HEK293 (cell line): ENCODE measurements around the gene OR8D2.

Source experiments
- CTCF ChIA-PET: fragments of 350-600 bp; formaldehyde crosslinking; extraction: SDS; loops from one replicate; lab custom pipeline; 2021; ENCODE audit warnings: antibody characterized with exemption; lab: Yijun Ruan, JAX
- POLR2A ChIA-PET: fragments of 300-600 bp; formaldehyde crosslinking; extraction: SDS; loops from one replicate; lab custom pipeline; 2020; ENCODE audit warnings: antibody characterized with exemption, inconsistent platforms; lab: Yijun Ruan, JAX
- H3K27ac ChIP-seq: fragments of 200-500 bp; sonication (Bioruptor generic); 2 replicates; pipeline ENCODE4 v1.5.1; 2014; ENCODE audit warnings: low read depth, low read length, control low read depth, inconsistent platforms; ENCODE audit errors: extremely low read depth
- H3K36me3 ChIP-seq, 2 experiments: fragments of 200-500 bp in 1 of 2; sonication (Bioruptor generic) in 1 of 2; 1 replicate in 1 of 2; 2 replicates in 1 of 2; pipeline ENCODE4 v1.5.1; 2014 to 2017; ENCODE audit warnings: inconsistent platforms in 2 of 2, low read length in 2 of 2; ENCODE audit not compliant: control insufficient read depth in 2 of 2, insufficient read depth in 1 of 2
- H3K4me1 ChIP-seq: fragments of 200-500 bp; sonication (Bioruptor generic); 2 replicates; pipeline ENCODE4 v1.5.1; 2014; ENCODE audit warnings: mild to moderate bottlenecking, low read length, inconsistent platforms; ENCODE audit not compliant: control insufficient read depth, insufficient read depth
- H3K4me3 ChIP-seq: 2 replicates; pipeline ENCODE4 v1.5.1; 2011; ENCODE audit warnings: low read depth, mild to moderate bottlenecking, control low read depth, low read length, moderate library complexity
- H3K9me3 ChIP-seq: fragments of 200-500 bp; sonication (Bioruptor generic); 2 replicates; pipeline ENCODE4 v1.5.1; 2014; ENCODE audit warnings: low read depth, low read length, inconsistent platforms; ENCODE audit not compliant: control insufficient read depth, insufficient read depth
- GFI1B ChIP-seq: fragments of 450-650 bp; formaldehyde crosslinking; IDR thresholded peaks from 2 replicates; pipeline ENCODE4 v1.5.1; 2016; ENCODE audit warnings: missing biosample characterization, missing genetic modification characterization
- PRDM1 ChIP-seq: fragments of 450-650 bp; formaldehyde crosslinking; IDR thresholded peaks from 2 replicates; pipeline ENCODE4; 2016; ENCODE audit warnings: missing biosample characterization, missing genetic modification characterization
- ZFP69B ChIP-seq: fragments of 450-650 bp; formaldehyde crosslinking; IDR thresholded peaks from 2 replicates; pipeline ENCODE4 v1.5.1; 2016; ENCODE audit warnings: missing biosample characterization, missing genetic modification characterization
- ZIC2 ChIP-seq: fragments of 450-650 bp; formaldehyde crosslinking; IDR thresholded peaks from 2 replicates; pipeline ENCODE4 v1.5.1; 2016; ENCODE audit warnings: missing biosample characterization, missing genetic modification characterization
- ZNF133 ChIP-seq: fragments of 450-650 bp; formaldehyde crosslinking; IDR thresholded peaks from 2 replicates; pipeline ENCODE4 v1.5.1; 2016; ENCODE audit warnings: missing biosample characterization, missing genetic modification characterization
- ZNF146 ChIP-seq: fragments of 450-650 bp; formaldehyde crosslinking; IDR thresholded peaks from 2 replicates; pipeline ENCODE4 v1.5.1; 2016; ENCODE audit warnings: missing biosample characterization, missing genetic modification characterization
- ZNF211 ChIP-seq: fragments of 450-650 bp; formaldehyde crosslinking; IDR thresholded peaks from 2 replicates; pipeline ENCODE4 v1.5.1; 2016; ENCODE audit warnings: low read depth, missing biosample characterization, missing genetic modification characterization
- ZNF221 ChIP-seq: fragments of 450-650 bp; formaldehyde crosslinking; IDR thresholded peaks from 2 replicates; pipeline ENCODE4 v1.5.1; 2017; ENCODE audit warnings: missing biosample characterization, missing genetic modification characterization, borderline replicate concordance
- ZNF223 ChIP-seq: fragments of 450-650 bp; formaldehyde crosslinking; IDR thresholded peaks from 2 replicates; pipeline ENCODE4 v1.5.1; 2016; ENCODE audit warnings: missing biosample characterization, missing genetic modification characterization
- ZNF335 ChIP-seq: fragments of 450-650 bp; formaldehyde crosslinking; conservative IDR thresholded peaks from 2 replicates; pipeline ENCODE4 v1.5.1; 2016; ENCODE audit warnings: missing biosample characterization, missing genetic modification characterization
- ZNF501 ChIP-seq: fragments of 450-650 bp; formaldehyde crosslinking; IDR thresholded peaks from 2 replicates; pipeline ENCODE4 v1.5.1; 2016; ENCODE audit warnings: missing biosample characterization, missing genetic modification characterization
- ZNF530 ChIP-seq: fragments of 450-650 bp; formaldehyde crosslinking; IDR thresholded peaks from 2 replicates; pipeline ENCODE4 v1.5.1; 2016; ENCODE audit warnings: low read depth, missing biosample characterization, missing genetic modification characterization
- ZNF624 ChIP-seq: fragments of 450-650 bp; formaldehyde crosslinking; IDR thresholded peaks from 2 replicates; pipeline ENCODE4 v1.5.1; 2017; ENCODE audit warnings: missing biosample characterization, missing genetic modification characterization
- ZNF660 ChIP-seq: fragments of 450-650 bp; IDR thresholded peaks from 2 replicates; pipeline ENCODE4 v1.5.1; 2018; ENCODE audit warnings: missing biosample characterization, mild to moderate bottlenecking, missing genetic modification characterization
- ZNF670 ChIP-seq: fragments of 450-650 bp; formaldehyde crosslinking; IDR thresholded peaks from 2 replicates; pipeline ENCODE4 v1.5.1; 2016; ENCODE audit warnings: missing biosample characterization, missing genetic modification characterization, low read depth
- ZNF768 ChIP-seq: fragments of 450-650 bp; formaldehyde crosslinking; IDR thresholded peaks from 2 replicates; pipeline ENCODE4 v1.5.1; 2018; ENCODE audit warnings: missing biosample characterization, mild to moderate bottlenecking, missing genetic modification characterization
- ZNF776 ChIP-seq: fragments of 450-650 bp; formaldehyde crosslinking; IDR thresholded peaks from 2 replicates; pipeline ENCODE4 v1.5.0; 2017; ENCODE audit warnings: missing biosample characterization, missing genetic modification characterization, borderline replicate concordance
- TF ChIP-seq, protein P1 (sequence below): fragments of 450-650 bp; formaldehyde crosslinking; IDR thresholded peaks from 2 replicates; pipeline ENCODE4 v1.5.1; 2016; ENCODE audit warnings: missing biosample characterization, missing genetic modification characterization
- TF ChIP-seq, protein P2 (sequence below): fragments of 450-650 bp; formaldehyde crosslinking; IDR thresholded peaks from 2 replicates; pipeline ENCODE4 v1.5.1; 2017; ENCODE audit warnings: missing biosample characterization, missing genetic modification characterization
- TF ChIP-seq, protein P3 (sequence below): sonication (generic); formaldehyde crosslinking; IDR thresholded peaks from 2 replicates; pipeline ENCODE4 v1.8.1; 2022; ENCODE audit warnings: mild to moderate bottlenecking, moderate library complexity, missing genetic modification reagents
- TF ChIP-seq, protein P4 (sequence below): fragments of 450-650 bp; formaldehyde crosslinking; IDR thresholded peaks from 2 replicates; pipeline ENCODE4 v1.5.1; 2016; ENCODE audit warnings: missing biosample characterization, missing genetic modification characterization
- TF ChIP-seq, protein P5 (sequence below): fragments of 450-650 bp; formaldehyde crosslinking; IDR thresholded peaks from 2 replicates; pipeline ENCODE4 v1.5.1; 2016; ENCODE audit warnings: missing biosample characterization, missing genetic modification characterization
- TF ChIP-seq, protein P6 (sequence below): fragments of 450-650 bp; formaldehyde crosslinking; IDR thresholded peaks from 2 replicates; pipeline ENCODE4 v1.5.1; 2016; ENCODE audit warnings: missing biosample characterization, missing genetic modification characterization, borderline replicate concordance

OR8D2 gene

DNA sequence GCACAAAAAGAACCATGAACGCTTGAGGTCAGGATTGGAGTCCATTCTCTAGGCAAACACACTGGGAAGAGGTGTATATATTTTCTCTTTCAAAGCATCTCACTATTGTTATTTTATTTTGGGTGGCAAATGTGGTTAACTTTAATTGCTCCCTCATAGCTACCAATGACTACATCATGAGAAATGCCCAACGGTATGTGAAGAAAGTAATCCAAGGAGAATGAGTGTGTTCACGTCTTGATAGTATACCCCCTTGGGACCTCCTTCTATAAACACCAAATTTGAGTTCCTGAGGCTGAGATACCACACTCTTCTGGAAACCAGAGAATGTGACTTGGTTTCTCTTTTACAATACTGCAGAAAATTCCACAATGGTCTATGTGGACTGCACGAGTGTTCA lies 22.1 kb downstream of the OR8D2 start:
- Histone ChIP-seq H3K9me3 (no peaks in the 10 kb centered on the region), H3K36me3 (no peaks in the 10 kb centered on the region), H3K4me1 (no peaks in the 10 kb centered on the region), H3K4me3 (no peak overlapping the region), H3K27ac (no peak overlapping the region)
- ChIA-PET CTCF (no interaction called here), POLR2A (no interaction called here)
- TF ChIP-seq ZNF221 (tag by site-specific recombination) (no peak), ZNF768 (tag by site-specific recombination) (no peak), PRDM1 (tag by site-specific recombination) (no peak), ZNF624 (no peak), ZNF530 (tag by site-specific recombination) (no peak), ZNF335 (tag by site-specific recombination) (no peak), ZNF133 (no peak), ZNF211 (no peak), ZNF146 (tag by site-specific recombination) (no peak), ZIC2 (tag by site-specific recombination) (no peak), ZNF660 (tag by site-specific recombination) (no peak), ZNF501 (tag by site-specific recombination) (no peak), ZNF776 (tag by site-specific recombination) (no peak)
- TF ChIP-seq, protein P1, sequence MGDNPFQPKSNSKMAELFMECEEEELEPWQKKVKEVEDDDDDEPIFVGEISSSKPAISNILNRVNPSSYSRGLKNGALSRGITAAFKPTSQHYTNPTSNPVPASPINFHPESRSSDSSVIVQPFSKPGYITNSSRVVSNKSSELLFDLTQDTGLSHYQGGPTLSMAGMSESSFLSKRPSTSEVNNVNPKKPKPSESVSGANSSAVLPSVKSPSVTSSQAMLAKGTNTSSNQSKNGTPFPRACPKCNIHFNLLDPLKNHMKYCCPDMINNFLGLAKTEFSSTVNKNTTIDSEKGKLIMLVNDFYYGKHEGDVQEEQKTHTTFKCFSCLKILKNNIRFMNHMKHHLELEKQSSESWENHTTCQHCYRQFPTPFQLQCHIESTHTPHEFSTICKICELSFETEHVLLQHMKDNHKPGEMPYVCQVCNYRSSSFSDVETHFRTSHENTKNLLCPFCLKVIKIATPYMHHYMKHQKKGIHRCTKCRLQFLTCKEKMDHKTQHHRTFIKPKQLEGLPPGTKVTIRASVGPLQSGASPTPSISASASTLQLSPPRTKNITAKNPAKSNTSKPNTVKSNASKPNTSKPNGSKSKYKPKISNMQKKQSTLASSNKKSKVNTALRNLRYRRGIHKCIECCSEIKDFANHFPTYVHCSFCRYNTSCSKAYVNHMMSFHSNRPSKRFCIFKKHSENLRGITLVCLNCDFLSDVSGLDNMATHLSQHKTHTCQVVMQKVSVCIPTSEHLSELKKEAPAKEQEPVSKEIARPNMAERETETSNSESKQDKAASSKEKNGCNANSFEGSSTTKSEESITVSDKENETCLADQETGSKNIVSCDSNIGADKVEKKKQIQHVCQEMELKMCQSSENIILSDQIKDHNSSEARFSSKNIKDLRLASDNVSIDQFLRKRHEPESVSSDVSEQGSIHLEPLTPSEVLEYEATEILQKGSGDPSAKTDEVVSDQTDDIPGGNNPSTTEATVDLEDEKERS (tag by site-specific recombination), result no peak
- TF ChIP-seq, protein P2, sequence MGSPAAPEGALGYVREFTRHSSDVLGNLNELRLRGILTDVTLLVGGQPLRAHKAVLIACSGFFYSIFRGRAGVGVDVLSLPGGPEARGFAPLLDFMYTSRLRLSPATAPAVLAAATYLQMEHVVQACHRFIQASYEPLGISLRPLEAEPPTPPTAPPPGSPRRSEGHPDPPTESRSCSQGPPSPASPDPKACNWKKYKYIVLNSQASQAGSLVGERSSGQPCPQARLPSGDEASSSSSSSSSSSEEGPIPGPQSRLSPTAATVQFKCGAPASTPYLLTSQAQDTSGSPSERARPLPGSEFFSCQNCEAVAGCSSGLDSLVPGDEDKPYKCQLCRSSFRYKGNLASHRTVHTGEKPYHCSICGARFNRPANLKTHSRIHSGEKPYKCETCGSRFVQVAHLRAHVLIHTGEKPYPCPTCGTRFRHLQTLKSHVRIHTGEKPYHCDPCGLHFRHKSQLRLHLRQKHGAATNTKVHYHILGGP (tag by site-specific recombination), result no peak
- TF ChIP-seq, protein P3, sequence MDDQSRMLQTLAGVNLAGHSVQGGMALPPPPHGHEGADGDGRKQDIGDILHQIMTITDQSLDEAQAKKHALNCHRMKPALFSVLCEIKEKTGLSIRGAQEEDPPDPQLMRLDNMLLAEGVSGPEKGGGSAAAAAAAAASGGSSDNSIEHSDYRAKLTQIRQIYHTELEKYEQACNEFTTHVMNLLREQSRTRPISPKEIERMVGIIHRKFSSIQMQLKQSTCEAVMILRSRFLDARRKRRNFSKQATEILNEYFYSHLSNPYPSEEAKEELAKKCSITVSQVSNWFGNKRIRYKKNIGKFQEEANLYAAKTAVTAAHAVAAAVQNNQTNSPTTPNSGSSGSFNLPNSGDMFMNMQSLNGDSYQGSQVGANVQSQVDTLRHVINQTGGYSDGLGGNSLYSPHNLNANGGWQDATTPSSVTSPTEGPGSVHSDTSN (CRISPR knock-in tag), result no peak
- TF ChIP-seq, protein P4, sequence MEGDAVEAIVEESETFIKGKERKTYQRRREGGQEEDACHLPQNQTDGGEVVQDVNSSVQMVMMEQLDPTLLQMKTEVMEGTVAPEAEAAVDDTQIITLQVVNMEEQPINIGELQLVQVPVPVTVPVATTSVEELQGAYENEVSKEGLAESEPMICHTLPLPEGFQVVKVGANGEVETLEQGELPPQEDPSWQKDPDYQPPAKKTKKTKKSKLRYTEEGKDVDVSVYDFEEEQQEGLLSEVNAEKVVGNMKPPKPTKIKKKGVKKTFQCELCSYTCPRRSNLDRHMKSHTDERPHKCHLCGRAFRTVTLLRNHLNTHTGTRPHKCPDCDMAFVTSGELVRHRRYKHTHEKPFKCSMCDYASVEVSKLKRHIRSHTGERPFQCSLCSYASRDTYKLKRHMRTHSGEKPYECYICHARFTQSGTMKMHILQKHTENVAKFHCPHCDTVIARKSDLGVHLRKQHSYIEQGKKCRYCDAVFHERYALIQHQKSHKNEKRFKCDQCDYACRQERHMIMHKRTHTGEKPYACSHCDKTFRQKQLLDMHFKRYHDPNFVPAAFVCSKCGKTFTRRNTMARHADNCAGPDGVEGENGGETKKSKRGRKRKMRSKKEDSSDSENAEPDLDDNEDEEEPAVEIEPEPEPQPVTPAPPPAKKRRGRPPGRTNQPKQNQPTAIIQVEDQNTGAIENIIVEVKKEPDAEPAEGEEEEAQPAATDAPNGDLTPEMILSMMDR (tag by site-specific recombination), result no peak
- TF ChIP-seq, protein P5, sequence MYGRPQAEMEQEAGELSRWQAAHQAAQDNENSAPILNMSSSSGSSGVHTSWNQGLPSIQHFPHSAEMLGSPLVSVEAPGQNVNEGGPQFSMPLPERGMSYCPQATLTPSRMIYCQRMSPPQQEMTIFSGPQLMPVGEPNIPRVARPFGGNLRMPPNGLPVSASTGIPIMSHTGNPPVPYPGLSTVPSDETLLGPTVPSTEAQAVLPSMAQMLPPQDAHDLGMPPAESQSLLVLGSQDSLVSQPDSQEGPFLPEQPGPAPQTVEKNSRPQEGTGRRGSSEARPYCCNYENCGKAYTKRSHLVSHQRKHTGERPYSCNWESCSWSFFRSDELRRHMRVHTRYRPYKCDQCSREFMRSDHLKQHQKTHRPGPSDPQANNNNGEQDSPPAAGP (tag by site-specific recombination), result no peak

DNA sequence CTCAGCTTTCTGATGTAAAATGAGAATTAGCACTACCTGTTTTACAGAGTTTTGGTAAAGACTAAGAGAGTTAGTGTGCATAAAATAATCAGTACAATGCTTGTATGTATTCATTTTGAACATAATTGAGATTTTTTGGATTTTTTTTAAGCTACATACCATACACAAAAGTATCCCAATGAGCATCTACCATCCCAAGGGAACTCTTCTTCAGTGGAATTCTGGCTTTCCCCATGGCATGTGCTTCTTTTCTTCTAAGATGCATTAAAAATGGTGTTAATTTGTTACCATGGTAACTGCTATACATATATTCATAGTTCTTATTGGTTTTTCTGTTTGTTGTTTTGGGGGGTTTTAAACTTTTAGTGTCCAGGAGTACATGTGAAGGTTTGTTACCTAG lies 24.0 kb downstream of the OR8D2 start:
- no peaks in the 10 kb centered on the region for H3K36me3 ChIP-seq
- H3K4me3 ChIP-seq, result no peak overlapping the region
- H3K4me1 ChIP-seq, result no peaks in the 10 kb centered on the region
- CTCF ChIA-PET, result interaction anchor here (0.5 to 0.6 kb wide), 2 partner anchors 119 to 166 kb away, joined by 3 to 5 read pairs; no protein-coding TSS in a partner anchor
- H3K27ac ChIP-seq, result no peak overlapping the region
- H3K9me3 ChIP-seq, result no peaks in the 10 kb centered on the region
- POLR2A ChIA-PET, result no interaction called here
- no peak for TF ChIP-seq ZFP69B (tag by site-specific recombination)
- TF ChIP-seq ZNF660 (tag by site-specific recombination), result no peak
- no peak for TF ChIP-seq ZNF221 (tag by site-specific recombination)
- TF ChIP-seq ZNF223 (tag by site-specific recombination), result no peak
- TF ChIP-seq ZNF670 (tag by site-specific recombination), result no peak
- TF ChIP-seq, protein P6, sequence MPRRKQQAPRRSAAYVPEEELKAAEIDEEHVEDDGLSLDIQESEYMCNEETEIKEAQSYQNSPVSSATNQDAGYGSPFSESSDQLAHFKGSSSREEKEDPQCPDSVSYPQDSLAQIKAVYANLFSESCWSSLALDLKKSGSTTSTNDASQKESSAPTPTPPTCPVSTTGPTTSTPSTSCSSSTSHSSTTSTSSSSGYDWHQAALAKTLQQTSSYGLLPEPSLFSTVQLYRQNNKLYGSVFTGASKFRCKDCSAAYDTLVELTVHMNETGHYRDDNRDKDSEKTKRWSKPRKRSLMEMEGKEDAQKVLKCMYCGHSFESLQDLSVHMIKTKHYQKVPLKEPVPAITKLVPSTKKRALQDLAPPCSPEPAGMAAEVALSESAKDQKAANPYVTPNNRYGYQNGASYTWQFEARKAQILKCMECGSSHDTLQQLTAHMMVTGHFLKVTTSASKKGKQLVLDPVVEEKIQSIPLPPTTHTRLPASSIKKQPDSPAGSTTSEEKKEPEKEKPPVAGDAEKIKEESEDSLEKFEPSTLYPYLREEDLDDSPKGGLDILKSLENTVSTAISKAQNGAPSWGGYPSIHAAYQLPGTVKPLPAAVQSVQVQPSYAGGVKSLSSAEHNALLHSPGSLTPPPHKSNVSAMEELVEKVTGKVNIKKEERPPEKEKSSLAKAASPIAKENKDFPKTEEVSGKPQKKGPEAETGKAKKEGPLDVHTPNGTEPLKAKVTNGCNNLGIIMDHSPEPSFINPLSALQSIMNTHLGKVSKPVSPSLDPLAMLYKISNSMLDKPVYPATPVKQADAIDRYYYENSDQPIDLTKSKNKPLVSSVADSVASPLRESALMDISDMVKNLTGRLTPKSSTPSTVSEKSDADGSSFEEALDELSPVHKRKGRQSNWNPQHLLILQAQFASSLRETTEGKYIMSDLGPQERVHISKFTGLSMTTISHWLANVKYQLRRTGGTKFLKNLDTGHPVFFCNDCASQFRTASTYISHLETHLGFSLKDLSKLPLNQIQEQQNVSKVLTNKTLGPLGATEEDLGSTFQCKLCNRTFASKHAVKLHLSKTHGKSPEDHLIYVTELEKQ (tag by site-specific recombination), result no peak
- no peak for TF ChIP-seq GFI1B (tag by site-specific recombination)
